ENCODE data around the gene TFB1M. TPM values are rescaled to one million over a fixed set of nuclear protein-coding genes. Genes with fewer than 3 reads are reported as not detected.

TFB1M gene
- polyA plus RNA-seq, 2 of the 4 experiments (the other 2 are of a cell fraction): 9.8 to 19.5 TPM

DNA sequence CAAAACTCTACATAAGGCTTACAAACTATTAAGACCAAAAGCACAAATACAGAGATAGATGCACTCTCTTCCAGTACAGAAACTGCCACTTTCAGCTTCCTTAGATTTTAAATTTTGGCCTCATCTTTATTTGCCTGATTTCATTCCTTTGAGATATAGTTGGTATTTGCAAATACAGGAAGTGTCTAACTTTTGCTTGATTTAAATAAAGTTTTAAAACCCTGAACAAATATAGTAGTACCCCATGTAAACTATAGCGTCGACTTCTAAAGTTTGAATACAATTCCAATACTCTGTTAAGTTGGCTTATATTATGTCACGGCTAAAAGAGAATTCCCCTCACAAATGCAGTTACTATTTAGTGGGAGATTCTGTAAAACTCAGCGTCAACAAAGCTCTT lies 51.6 kb downstream of the TFB1M start:
- Histone ChIP-seq H3K9me3 (no peaks in the 10 kb centered on the region), H3K27ac (no peak overlapping the region), H3K4me2 (no peak overlapping the region), H3K4me1 (no peaks in the 10 kb centered on the region), H3K4me3 (no peak overlapping the region)
- DNase-seq (ENCODE audit: low read depth in 1 of 2, low spot score in 1 of 2) (no peak), ATAC-seq (no peak), FAIRE-seq (no peak)
- CTCF ChIA-PET: interaction anchor here (1.7 kb wide), 1 partner anchor 13 kb away, joined by 5 read pairs; no protein-coding TSS in a partner anchor
- WGBS (ENCODE audit: missing lambda C conversion rate): 96% methylated on average over 4 of the region's 4 CpGs
- POLR2A ChIA-PET: no interaction called here
- TF ChIP-seq HDAC2 (IDR thresholded peaks at IDR 0.05) (no peak), FOSB (CRISPR knock-in tag; IDR thresholded peaks at IDR 0.05) (no peak), NPAS2 (CRISPR knock-in tag; IDR thresholded peaks at IDR 0.05; ENCODE audit: borderline replicate concordance) (no peak), MAX (IDR thresholded peaks at IDR 0.05) (no peak), ZNF302 (CRISPR knock-in tag; IDR thresholded peaks at IDR 0.05) (no peak), ZC3H11A (IDR thresholded peaks at IDR 0.05) (no peak), ESRRA (IDR thresholded peaks at IDR 0.05; ENCODE audit: borderline replicate concordance, low read length) (no peak), FOSL2 (IDR thresholded peaks at IDR 0.05) (no peak), FOSL2 (CRISPR knock-in tag; IDR thresholded peaks at IDR 0.05) (no peak), NFE2L2 (conservative IDR thresholded peaks at IDR 0.05; ENCODE audit: low read length) (no peak), HES2 (IDR thresholded peaks at IDR 0.05) (no peak), USF2 (IDR thresholded peaks at IDR 0.05) (no peak), EP300 (IDR thresholded peaks at IDR 0.05) (no peak), BCL3 (IDR thresholded peaks at IDR 0.05) (no peak), HOXA7 (CRISPR knock-in tag; IDR thresholded peaks at IDR 0.05) (no peak), RCOR1 (IDR thresholded peaks at IDR 0.05; ENCODE audit: low read depth, low read length) (no peak), RNF2 (IDR thresholded peaks at IDR 0.05; ENCODE audit: borderline replicate concordance, low read depth) (no peak)
- TF ChIP-seq, protein P1, sequence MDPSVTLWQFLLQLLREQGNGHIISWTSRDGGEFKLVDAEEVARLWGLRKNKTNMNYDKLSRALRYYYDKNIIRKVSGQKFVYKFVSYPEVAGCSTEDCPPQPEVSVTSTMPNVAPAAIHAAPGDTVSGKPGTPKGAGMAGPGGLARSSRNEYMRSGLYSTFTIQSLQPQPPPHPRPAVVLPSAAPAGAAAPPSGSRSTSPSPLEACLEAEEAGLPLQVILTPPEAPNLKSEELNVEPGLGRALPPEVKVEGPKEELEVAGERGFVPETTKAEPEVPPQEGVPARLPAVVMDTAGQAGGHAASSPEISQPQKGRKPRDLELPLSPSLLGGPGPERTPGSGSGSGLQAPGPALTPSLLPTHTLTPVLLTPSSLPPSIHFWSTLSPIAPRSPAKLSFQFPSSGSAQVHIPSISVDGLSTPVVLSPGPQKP (IDR thresholded peaks at IDR 0.05; ENCODE audit: low read depth, low read length): no peak

DNA sequence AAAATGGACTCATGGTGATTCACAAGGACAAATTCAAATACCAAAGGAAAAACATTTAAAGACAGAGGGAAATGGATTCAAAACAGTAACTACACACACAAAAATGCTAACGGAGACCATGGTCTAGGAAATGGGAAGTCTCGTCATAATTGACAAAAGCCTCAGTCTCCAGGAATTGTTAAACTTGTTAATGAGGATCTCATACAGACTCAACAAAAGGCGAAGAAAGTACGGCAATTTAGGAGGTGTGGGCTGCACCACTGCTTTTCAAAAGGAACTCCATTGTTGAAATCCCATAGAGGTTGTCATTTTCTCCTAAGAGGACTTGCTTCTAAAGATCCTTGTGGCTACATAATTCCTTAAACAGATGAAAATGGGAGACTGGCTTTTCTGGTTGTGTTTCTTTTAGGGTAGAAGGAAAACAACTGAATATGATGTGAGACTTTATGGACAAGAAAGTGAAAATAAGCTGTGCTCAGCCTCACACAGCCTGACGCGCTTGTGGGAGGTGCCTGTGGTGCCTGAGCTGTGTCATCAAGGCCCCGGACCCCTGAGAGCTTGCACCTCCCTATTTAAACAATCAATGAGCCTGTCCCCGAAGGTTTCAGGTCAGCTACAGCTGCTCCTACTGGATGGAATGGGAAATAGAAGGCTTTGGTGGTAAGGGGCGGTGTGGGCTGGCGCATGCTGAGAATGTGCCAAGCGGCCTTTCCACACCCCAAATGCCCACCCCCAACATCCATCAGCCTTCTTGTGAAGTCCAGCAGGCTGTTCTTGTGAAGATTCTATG lies 53.0 kb downstream of the TFB1M start:
- no peaks in the 10 kb centered on the region for H3K9me3 ChIP-seq
- no peaks in the 10 kb centered on the region for H3K4me1 ChIP-seq
- WGBS (ENCODE audit: missing lambda C conversion rate): 85% methylated on average over 11 of the region's 11 CpGs
- ChIA-PET CTCF (interaction anchor here (0.9 kb wide), 1 partner anchor 14 kb away, joined by 3 read pairs; no protein-coding TSS in a partner anchor), POLR2A (no interaction called here)
- no peak overlapping the region for H3K4me2 ChIP-seq
- FAIRE-seq: no peak
- ATAC-seq: no peak
- TF ChIP-seq USF2 (IDR thresholded peaks at IDR 0.05) (no peak), FOSB (CRISPR knock-in tag; IDR thresholded peaks at IDR 0.05) (no peak), BCL3 (IDR thresholded peaks at IDR 0.05) (no peak), JUN (IDR thresholded peaks at IDR 0.05) (no peak), REST (IDR thresholded peaks at IDR 0.05) (no peak), CBX8 (IDR thresholded peaks at IDR 0.05) (no peak)
- no peak overlapping the region for H3K4me3 ChIP-seq
- no peak for DNase-seq (ENCODE audit: low read depth in 1 of 2, low spot score in 1 of 2)
- H3K27ac ChIP-seq: no peak overlapping the region

Measured in A549 (cell line).